SK-N-MC (cell line): Measurements from ENCODE around the gene TRIM8.

Experiments used
- EZH2 ChIP-seq: fragments of 200-600 bp; sonication (generic); IDR thresholded peaks from one replicate; pipeline ENCODE4 v1.6.1; 2017; ENCODE audit warnings: antibody characterized with exemption
- FOXP2 ChIP-seq: optimal IDR thresholded peaks from 2 replicates; pipeline ENCODE3; 2011; ENCODE audit warnings: mild to moderate bottlenecking, moderate library complexity; ENCODE audit not compliant: insufficient read depth; ENCODE audit errors: extremely low read length, control extremely low read depth
- POLR2AphosphoS5 ChIP-seq: IDR thresholded peaks from 2 replicates; pipeline ENCODE4 v1.6.1; 2012; ENCODE audit warnings: mild to moderate bottlenecking, low read depth, low read length, borderline replicate concordance

GRCh38 chr10:102644066-102644645 lies at the start of gene TRIM8:
- TF ChIP-seq EZH2 (no peak), POLR2AphosphoS5 (no peak), FOXP2 (no peak)
